Measurements from ENCODE around the gene DPY19L2.
"Not testable (repeated sequence)": the region's sequence is repeated elsewhere in the genome, so short reads cannot be mapped to it uniquely, and the experiment has no call there.

DNA sequence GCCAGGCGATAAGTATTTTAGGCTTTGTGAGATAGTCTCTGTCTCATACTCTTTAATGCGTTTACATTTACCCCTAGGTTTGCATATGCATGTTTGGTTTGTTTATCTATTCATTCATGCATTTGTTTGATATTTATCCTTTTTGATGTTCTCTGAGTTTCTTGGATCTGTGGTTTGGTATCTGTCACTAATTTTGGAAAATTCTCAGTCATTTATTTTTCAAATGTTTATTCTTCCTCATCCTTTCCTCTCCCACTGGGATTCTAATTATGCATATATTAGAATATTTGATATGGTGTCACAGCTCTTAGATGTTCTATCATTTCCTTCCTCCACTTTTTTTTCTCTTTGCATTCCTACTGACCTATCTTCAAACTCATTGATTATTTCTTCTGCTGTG, 11.9 kb downstream of the DPY19L2 start:
- TF ChIP-seq, protein P1, sequence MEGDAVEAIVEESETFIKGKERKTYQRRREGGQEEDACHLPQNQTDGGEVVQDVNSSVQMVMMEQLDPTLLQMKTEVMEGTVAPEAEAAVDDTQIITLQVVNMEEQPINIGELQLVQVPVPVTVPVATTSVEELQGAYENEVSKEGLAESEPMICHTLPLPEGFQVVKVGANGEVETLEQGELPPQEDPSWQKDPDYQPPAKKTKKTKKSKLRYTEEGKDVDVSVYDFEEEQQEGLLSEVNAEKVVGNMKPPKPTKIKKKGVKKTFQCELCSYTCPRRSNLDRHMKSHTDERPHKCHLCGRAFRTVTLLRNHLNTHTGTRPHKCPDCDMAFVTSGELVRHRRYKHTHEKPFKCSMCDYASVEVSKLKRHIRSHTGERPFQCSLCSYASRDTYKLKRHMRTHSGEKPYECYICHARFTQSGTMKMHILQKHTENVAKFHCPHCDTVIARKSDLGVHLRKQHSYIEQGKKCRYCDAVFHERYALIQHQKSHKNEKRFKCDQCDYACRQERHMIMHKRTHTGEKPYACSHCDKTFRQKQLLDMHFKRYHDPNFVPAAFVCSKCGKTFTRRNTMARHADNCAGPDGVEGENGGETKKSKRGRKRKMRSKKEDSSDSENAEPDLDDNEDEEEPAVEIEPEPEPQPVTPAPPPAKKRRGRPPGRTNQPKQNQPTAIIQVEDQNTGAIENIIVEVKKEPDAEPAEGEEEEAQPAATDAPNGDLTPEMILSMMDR (IDR thresholded peaks at IDR 0.05): not testable (repeated sequence)
- TF ChIP-seq EZH2, EZH2phosphoT487 (IDR thresholded peaks at IDR 0.05): not testable (repeated sequence)

Data from neural progenitor cell (in vitro differentiated cells).